Natural killer cell (primary cell): ENCODE measurements around the gene RNF11. TPM values are rescaled to one million over a fixed set of nuclear protein-coding genes. Genes with fewer than 3 reads are reported as not detected.
"Not testable (repeated sequence)": the region's sequence is repeated elsewhere in the genome, so short reads cannot be mapped to it uniquely, and the experiment has no call there.

Experiments used
- ATAC-seq, 3 donors: fragments of 150-1000 bp in 2 of 3; fragments of 200-7000 bp in 1 of 3; cut with Tn5 transposase; 1 replicate in 1 of 3; 2 replicates in 2 of 3; pipeline ENCODE4 v1.10.0; 2021; ENCODE audit warnings: mild to moderate bottlenecking in 2 of 3, moderate library complexity in 2 of 3
- DNase-seq, 2 donors: peaks; one replicate each; pipeline versions ENCODE4 v3.0.0 to v3.0.0-alpha.2; 2013 to 2021; ENCODE audit warnings: mixed read lengths in 1 of 2
- H3K27ac ChIP-seq: one replicate; pipeline ENCODE4 v1.5.1; 2013; ENCODE audit warnings: mild to moderate bottlenecking, low read length
- H3K27me3 ChIP-seq: one replicate; pipeline ENCODE4 v1.6.1; 2013; ENCODE audit warnings: low read length; ENCODE audit not compliant: control insufficient read depth, insufficient read depth
- H3K36me3 ChIP-seq: one replicate; pipeline ENCODE4 v1.6.1; 2013; ENCODE audit warnings: low read length; ENCODE audit not compliant: control insufficient read depth, insufficient read depth
- H3K4me1 ChIP-seq: one replicate; pipeline ENCODE4 v1.6.1; 2013; ENCODE audit warnings: low read length; ENCODE audit not compliant: control insufficient read depth, insufficient read depth
- H3K4me3 ChIP-seq: one replicate; pipeline ENCODE4 v1.5.1; 2013; ENCODE audit warnings: low read length
- H3K9me3 ChIP-seq: one replicate; pipeline ENCODE4 v1.6.1; 2013; ENCODE audit warnings: low read length; ENCODE audit not compliant: control insufficient read depth, insufficient read depth
- H3K27ac Mint-ChIP-seq, 2 donors: one replicate each; pipeline ENCODE4 v1.8.0; 2022; ENCODE audit warnings: mild to moderate bottlenecking in 2 of 2, mixed read lengths in 2 of 2, moderate library complexity in 1 of 2
- H3K27me3 Mint-ChIP-seq, 2 donors: one replicate each; pipeline ENCODE4 v1.8.0; 2022; ENCODE audit warnings: low read depth in 2 of 2, mixed read lengths in 2 of 2
- H3K36me3 Mint-ChIP-seq: one replicate; pipeline ENCODE4 v1.8.0; 2022; ENCODE audit warnings: mixed read lengths
- H3K4me1 Mint-ChIP-seq, 2 donors: one replicate each; pipeline ENCODE4 v1.8.0; 2022; ENCODE audit warnings: mixed read lengths in 2 of 2
- H3K4me3 Mint-ChIP-seq: one replicate; pipeline ENCODE4 v1.8.0; 2022; ENCODE audit warnings: mild to moderate bottlenecking, moderate library complexity, mixed read lengths
- H3K9me3 Mint-ChIP-seq, 2 donors: one replicate each; pipeline ENCODE4 v1.8.0; 2022; ENCODE audit warnings: mixed read lengths in 2 of 2
- CTCF ChIP-seq: fragments of 200-600 bp; IDR thresholded peaks from one replicate; pipeline ENCODE4 v1.8.0; 2022; ENCODE audit warnings: antibody characterized with exemption
- WGBS: methylation state at CpG from one replicate; pipeline ENCODE4 v1.1.7; 2013; ENCODE audit warnings: missing lambda C conversion rate; ENCODE audit not compliant: insufficient coverage; 5-methylcytosine and 5-hydroxymethylcytosine counted together
- intact Hi-C: fragments of 100-400 bp; cut with micrococcal nuclease; formaldehyde crosslinking; loops from one replicate; pipeline ENCODE4 v1.14.2; 2022
- total RNA-seq, 4 donors: library from RNA; stranded (reverse); fragments of 120-200 nt in 1 of 4; gene quantifications; one replicate each; pipeline versions ENCODE4 v1.2.3 to v1.2.4, GENCODE V29; 2013 to 2022

RNF11 gene
- total RNA-seq, 3 donors from 2014 or later (not counting 1 experiment from before 2014, with no cell fraction given) = 68.3 to 89.5 (median 68.4) TPM

DNA sequence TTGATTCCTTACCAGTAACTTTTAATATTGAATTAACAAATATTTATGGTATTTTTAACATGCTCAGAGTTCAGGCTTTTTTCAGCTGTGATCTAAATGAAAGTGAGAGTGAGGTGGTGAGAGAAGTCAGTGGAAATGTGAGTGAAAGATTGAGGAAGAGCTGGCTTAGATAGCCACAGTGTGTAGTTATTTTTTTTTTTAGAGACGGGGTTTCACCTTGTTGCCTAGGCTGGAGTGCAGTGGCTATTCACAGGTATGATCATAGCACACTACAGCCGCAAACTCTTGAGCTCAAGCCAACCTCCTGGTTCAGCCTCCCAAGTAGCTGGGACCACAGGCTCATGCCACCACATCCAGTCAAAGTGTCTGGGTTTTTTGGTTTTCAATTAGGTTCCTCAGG, 10.9 kb downstream of the RNF11 start:
- peaks cover 49 to 51% of the 10 kb centered on the region in 2 donors for H3K4me1 Mint-ChIP-seq
- H3K27me3 Mint-ChIP-seq = no peaks in the 10 kb centered on the region
- ATAC-seq (no peak), DNase-seq (no peak)
- no peaks in the 10 kb centered on the region for H3K27me3 ChIP-seq
- WGBS = 72% methylated on average over 2 of the region's 2 CpGs
- H3K36me3 Mint-ChIP-seq = no peaks in the 10 kb centered on the region
- no peaks in the 10 kb centered on the region for H3K36me3 ChIP-seq
- no peak overlapping the region for H3K27ac ChIP-seq
- intact Hi-C loops = no loop called here
- H3K4me1 ChIP-seq = peaks cover 5% of the 10 kb centered on the region
- TF ChIP-seq CTCF = no peak
- H3K9me3 ChIP-seq = no peaks in the 10 kb centered on the region
- no peak overlapping the region for H3K4me3 ChIP-seq
- no peaks in the 10 kb centered on the region for H3K9me3 Mint-ChIP-seq
- H3K4me3 Mint-ChIP-seq = no peak overlapping the region
- H3K27ac Mint-ChIP-seq = no peak overlapping the region

DNA sequence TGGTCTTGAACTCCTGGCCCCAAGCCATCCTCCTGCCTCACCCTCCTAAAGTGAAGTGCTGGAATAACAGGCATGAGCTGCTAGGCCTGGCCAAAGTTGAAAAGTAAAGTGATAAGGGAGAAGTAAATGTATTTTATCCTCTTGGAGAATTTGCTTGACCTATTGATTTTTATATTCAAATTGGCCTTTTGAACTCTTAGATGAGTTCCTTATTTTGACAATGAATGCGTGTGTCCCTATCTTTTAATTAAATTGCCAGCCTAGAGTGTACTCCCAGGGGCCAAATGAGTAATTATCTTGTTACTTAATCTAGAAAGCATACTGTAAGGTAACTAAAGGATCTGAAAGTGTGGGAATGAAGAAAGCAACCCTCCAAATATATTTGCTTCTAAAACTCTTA, 11.4 kb downstream of the RNF11 start:
- WGBS = 100% methylated on average over 1 of the region's 1 CpG
- peaks cover 49 to 51% of the 10 kb centered on the region in 2 donors for H3K4me1 Mint-ChIP-seq
- DNase-seq = no peak
- intact Hi-C loops = no loop called here
- no peak overlapping the region for H3K4me3 ChIP-seq
- H3K36me3 Mint-ChIP-seq = no peaks in the 10 kb centered on the region
- no peaks in the 10 kb centered on the region for H3K27me3 ChIP-seq
- H3K9me3 Mint-ChIP-seq = no peaks in the 10 kb centered on the region
- no peak overlapping the region for H3K27ac Mint-ChIP-seq
- no peaks in the 10 kb centered on the region for H3K36me3 ChIP-seq
- H3K27me3 Mint-ChIP-seq = no peaks in the 10 kb centered on the region
- no peak for TF ChIP-seq CTCF
- no peak overlapping the region for H3K27ac ChIP-seq
- H3K4me1 ChIP-seq = peaks cover 5% of the 10 kb centered on the region
- no peak for ATAC-seq
- no peak overlapping the region for H3K4me3 Mint-ChIP-seq
- no peaks in the 10 kb centered on the region for H3K9me3 ChIP-seq

GRCh38 chr1:51249445-51249844, 13.4 kb downstream of the RNF11 start:
- Histone ChIP-seq H3K36me3 (no peaks in the 10 kb centered on the region), H3K4me3 (no peak overlapping the region), H3K9me3 (no peaks in the 10 kb centered on the region), H3K27ac (no peak overlapping the region), H3K27me3 (no peaks in the 10 kb centered on the region), H3K4me1 (peaks cover 10% of the 10 kb centered on the region)
- ATAC-seq (no peak), DNase-seq (no peak)
- no CpG with 5 or more reads among the region's 1 CpG for WGBS
- no peaks in the 10 kb centered on the region for H3K27me3 Mint-ChIP-seq
- no peak for TF ChIP-seq CTCF
- H3K4me3 Mint-ChIP-seq = no peak overlapping the region
- no peak overlapping the region for H3K27ac Mint-ChIP-seq
- H3K9me3 Mint-ChIP-seq = no peaks in the 10 kb centered on the region
- peaks cover 38 to 46% of the 10 kb centered on the region in 2 donors for H3K4me1 Mint-ChIP-seq
- intact Hi-C loops = no loop called here
- no peaks in the 10 kb centered on the region for H3K36me3 Mint-ChIP-seq

- H3K27ac Mint-ChIP-seq, H3K27me3 ChIP-seq, H3K4me3 Mint-ChIP-seq, DNase-seq, H3K27me3 Mint-ChIP-seq, H3K36me3 Mint-ChIP-seq, H3K9me3 ChIP-seq, H3K27ac ChIP-seq, intact Hi-C loops, H3K4me1 ChIP-seq, H3K9me3 Mint-ChIP-seq, ATAC-seq, H3K36me3 ChIP-seq, H3K4me3 ChIP-seq: not testable (repeated sequence)
- peaks cover 38 to 42% of the 10 kb centered on the region in 2 donors for H3K4me1 Mint-ChIP-seq
- WGBS = 97% methylated on average over 14 of the region's 14 CpGs
These were observed 14.7 kb downstream of the RNF11 start for GRCh38 chr1:51250729-51251128.

DNA sequence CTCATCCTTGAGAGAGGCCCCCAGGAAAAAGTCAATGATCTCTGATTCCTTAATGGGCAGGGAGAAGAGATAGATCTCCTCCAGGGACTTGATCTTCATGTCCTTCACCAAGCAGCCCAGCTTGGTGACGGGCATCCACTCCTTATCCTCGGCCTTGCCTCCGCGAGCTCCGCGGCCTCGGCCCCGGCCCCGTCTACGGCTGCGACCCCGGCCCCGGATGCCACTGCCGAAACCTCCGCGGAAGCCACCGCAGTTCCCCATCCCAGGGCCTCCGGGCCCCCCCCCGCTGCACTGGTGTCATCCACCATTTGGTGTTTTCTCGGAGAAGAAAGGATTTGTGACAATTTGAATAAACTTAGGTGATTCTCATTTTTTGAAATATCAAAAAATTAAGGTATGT, 15.1 kb downstream of the RNF11 start:
- H3K27ac Mint-ChIP-seq, H3K4me1 ChIP-seq, H3K27ac ChIP-seq, H3K9me3 ChIP-seq, H3K27me3 Mint-ChIP-seq, ATAC-seq, H3K36me3 ChIP-seq, intact Hi-C loops, H3K4me3 Mint-ChIP-seq, H3K27me3 ChIP-seq, DNase-seq, H3K4me3 ChIP-seq, H3K9me3 Mint-ChIP-seq, H3K36me3 Mint-ChIP-seq: not testable (repeated sequence)
- 98% methylated on average over 20 of the region's 20 CpGs for WGBS
- peaks cover 38 to 42% of the 10 kb centered on the region in 2 donors for H3K4me1 Mint-ChIP-seq
